Thoracic aorta (tissue), 2 donors: ENCODE measurements around the gene TESK2. TPM values are rescaled to one million over a fixed set of nuclear protein-coding genes. Genes with fewer than 3 reads are reported as not detected.

Experiments used
- ATAC-seq: fragments of 150-250 bp; one replicate; pipeline ENCODE4 v1.8.0; 2017; ENCODE audit warnings: low read depth; ENCODE audit not compliant: insufficient number of reproducible peaks, low FRiP score
- DNase-seq: peaks from one replicate; pipeline ENCODE4 v3.0.0-alpha.2; 2020; ENCODE audit warnings: low spot score
- H3K27ac ChIP-seq, 2 donors: fragments of 200-600 bp; sonication (generic); 1 replicate in 1 of 2; 2 replicates in 1 of 2; pipeline ENCODE4 v1.5.1; 2016; ENCODE audit warnings: mild to moderate bottlenecking in 2 of 2, moderate library complexity in 2 of 2
- H3K27me3 ChIP-seq: fragments of 200-600 bp; sonication (generic); replicated peaks from 2 replicates; pipeline ENCODE4 v1.6.0; 2016; ENCODE audit warnings: mild to moderate bottlenecking; ENCODE audit not compliant: insufficient read depth
- H3K36me3 ChIP-seq: fragments of 200-600 bp; sonication (generic); one replicate; pipeline ENCODE4 v1.5.1; 2016
- H3K4me1 ChIP-seq, 2 donors: fragments of 200-600 bp; sonication (generic); 1 replicate in 1 of 2; 2 replicates in 1 of 2; pipeline versions ENCODE4 v1.5.1 to v1.6.0; 2016; ENCODE audit warnings: low read depth in 2 of 2, mild to moderate bottlenecking in 1 of 2; ENCODE audit not compliant: control insufficient read depth in 1 of 2
- H3K4me3 ChIP-seq: fragments of 200-600 bp; sonication (generic); 2 replicates; pipeline ENCODE4 v1.5.1; 2016; ENCODE audit warnings: mild to moderate bottlenecking
- H3K9me3 ChIP-seq: fragments of 200-600 bp; sonication (generic); 2 replicates; pipeline ENCODE4 v1.5.1; 2016
- total RNA-seq, 2 donors: library from RNA; depleted of rRNA; stranded (reverse); fragments of >200 nt; gene quantifications; one replicate each; pipeline versions ENCODE4 v1.1.0 to v1.2.3, GENCODE V29; 2016
- TF ChIP-seq, protein P1 (sequence below): fragments of 200-600 bp; sonication (generic); IDR thresholded peaks from one replicate; pipeline ENCODE4 v1.5.1; 2019; ENCODE audit warnings: antibody characterized with exemption

Gene TESK2
- total RNA-seq, 2 donors from 2014 or later = 3.5 to 7.6 TPM

DNA sequence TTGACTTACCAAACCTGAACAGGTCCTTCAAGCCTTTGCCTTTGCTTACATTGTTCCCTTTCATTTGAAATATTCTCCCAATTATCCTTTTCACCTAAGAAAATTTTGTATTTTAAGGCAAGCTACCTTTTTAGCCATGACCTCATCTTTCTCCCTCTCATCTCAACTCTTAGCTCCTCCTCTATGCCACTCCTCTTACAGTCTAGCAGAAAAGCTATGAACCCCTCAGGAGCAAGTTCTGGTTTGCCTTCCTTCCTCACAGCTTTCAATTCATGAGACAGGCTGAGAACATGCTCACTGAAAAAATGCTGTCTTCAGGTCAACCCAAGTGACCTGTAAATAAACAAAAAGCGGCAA is 142.4 kb downstream of the TESK2 start:
- TF ChIP-seq, protein P1, sequence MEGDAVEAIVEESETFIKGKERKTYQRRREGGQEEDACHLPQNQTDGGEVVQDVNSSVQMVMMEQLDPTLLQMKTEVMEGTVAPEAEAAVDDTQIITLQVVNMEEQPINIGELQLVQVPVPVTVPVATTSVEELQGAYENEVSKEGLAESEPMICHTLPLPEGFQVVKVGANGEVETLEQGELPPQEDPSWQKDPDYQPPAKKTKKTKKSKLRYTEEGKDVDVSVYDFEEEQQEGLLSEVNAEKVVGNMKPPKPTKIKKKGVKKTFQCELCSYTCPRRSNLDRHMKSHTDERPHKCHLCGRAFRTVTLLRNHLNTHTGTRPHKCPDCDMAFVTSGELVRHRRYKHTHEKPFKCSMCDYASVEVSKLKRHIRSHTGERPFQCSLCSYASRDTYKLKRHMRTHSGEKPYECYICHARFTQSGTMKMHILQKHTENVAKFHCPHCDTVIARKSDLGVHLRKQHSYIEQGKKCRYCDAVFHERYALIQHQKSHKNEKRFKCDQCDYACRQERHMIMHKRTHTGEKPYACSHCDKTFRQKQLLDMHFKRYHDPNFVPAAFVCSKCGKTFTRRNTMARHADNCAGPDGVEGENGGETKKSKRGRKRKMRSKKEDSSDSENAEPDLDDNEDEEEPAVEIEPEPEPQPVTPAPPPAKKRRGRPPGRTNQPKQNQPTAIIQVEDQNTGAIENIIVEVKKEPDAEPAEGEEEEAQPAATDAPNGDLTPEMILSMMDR = no peak
- Histone ChIP-seq H3K27me3 (no peaks in the 10 kb centered on the region), H3K27ac (peak overlapping the region; percentile 24 to 56), H3K4me1 (peaks cover 9 to 21% of the 10 kb centered on the region in 2 donors), H3K9me3 (no peaks in the 10 kb centered on the region), H3K36me3 (peaks cover 8% of the 10 kb centered on the region), H3K4me3 (no peak overlapping the region)
- ATAC-seq (no peak), DNase-seq (no peak)

DNA sequence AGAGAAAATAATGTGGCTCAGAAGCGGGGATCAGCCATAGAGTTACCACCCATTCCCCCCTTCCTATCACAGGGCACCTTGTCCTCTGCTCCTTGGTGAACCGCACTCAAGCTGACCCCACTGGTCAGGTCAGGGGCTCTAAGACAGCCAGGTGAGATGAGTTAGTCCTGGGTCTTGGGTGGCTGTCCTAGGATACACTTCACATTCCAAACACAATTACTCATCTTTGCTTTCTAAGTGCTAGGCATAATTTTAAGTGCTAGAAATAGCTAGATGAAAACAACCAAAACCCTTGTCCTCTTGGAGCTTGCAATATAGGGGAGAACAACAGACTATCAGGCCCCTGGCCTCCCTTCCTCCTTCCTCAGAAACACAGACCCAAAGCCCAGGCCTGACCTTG is 142.9 kb downstream of the TESK2 start:
- Histone ChIP-seq H3K27me3 (no peaks in the 10 kb centered on the region), H3K4me1 (peaks cover 9 to 21% of the 10 kb centered on the region in 2 donors), H3K36me3 (peaks cover 11% of the 10 kb centered on the region), H3K9me3 (no peaks in the 10 kb centered on the region), H3K4me3 (no peak overlapping the region), H3K27ac (peak overlapping the region; percentile 24 to 56)
- TF ChIP-seq, protein P1 = no peak
- ATAC-seq (no peak), DNase-seq (no peak)

DNA sequence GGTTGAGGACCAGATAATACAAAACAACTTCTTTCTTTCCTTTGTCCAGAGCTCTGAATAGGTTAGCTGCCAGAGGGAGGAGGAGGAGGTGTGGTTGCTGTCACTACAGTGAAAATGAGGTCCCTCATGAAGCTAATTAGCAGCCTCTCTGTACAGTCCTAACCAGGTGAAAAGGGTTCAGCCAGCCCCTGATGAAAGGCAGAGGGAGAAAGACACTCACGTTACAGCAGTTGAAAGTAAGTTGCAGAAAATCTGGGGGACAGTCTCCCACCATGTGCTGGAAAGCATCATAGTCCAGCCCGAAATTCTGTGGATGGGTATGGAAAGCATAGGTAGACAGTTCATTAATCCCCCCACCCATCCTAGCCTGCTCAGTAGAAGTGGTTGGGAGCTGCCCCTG is 144.5 kb downstream of the TESK2 start:
- DNase-seq (no peak), ATAC-seq (no peak)
- TF ChIP-seq, protein P1 = no peak
- Histone ChIP-seq H3K4me1 (peaks cover 14 to 28% of the 10 kb centered on the region in 2 donors), H3K36me3 (peaks cover 24% of the 10 kb centered on the region), H3K27ac (no peak overlapping the region), H3K9me3 (no peaks in the 10 kb centered on the region), H3K4me3 (no peak overlapping the region), H3K27me3 (no peaks in the 10 kb centered on the region)

DNA sequence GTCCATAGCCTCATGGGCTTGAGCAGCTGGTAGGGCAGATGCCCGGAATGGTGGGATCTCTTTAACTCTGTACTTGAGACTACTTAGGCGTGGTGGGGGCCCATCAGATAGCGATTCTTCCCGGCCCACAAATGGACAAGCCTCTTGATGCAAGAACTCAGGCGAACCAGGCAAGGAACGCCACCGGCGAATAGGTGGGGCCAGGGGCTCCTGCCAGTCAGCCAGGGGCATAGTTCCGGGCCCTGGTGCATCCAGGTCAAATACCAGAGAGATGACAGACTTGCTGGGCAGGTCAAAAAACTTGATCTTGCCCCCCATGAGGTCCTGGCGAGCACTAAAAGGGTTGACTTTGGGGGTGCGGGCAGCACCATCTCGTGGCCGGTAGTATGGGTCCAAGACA is 145.9 kb downstream of the TESK2 start:
- peaks cover 22 to 39% of the 10 kb centered on the region in 2 donors for H3K4me1 ChIP-seq
- DNase-seq = no peak
- H3K4me3 ChIP-seq = no peak overlapping the region
- H3K9me3 ChIP-seq = no peaks in the 10 kb centered on the region
- H3K27me3 ChIP-seq = no peaks in the 10 kb centered on the region
- no peak overlapping the region for H3K27ac ChIP-seq
- TF ChIP-seq, protein P1 = no peak
- ATAC-seq = no peak
- peaks cover 24% of the 10 kb centered on the region for H3K36me3 ChIP-seq

DNA sequence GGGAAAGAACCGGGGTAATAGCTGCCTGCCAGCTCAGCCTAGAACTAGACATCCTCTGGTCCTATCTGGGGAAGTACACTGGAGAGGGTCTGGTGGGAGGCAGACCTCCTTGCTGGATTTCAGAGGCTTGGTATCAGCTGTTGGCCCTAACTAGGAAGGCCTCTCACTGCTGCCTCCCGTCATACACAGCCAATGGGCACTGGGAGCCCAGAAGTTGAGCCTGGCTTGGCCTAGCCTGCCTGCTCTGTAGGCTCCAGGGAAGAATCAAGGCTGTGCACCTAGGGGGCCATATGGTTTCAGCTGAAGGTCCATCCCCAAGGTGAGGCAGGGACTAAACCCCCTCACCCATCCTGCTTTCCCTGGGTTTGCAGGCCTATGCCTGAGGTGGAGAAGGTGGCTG is 146.5 kb downstream of the TESK2 start:
- ATAC-seq (no peak), DNase-seq (no peak)
- TF ChIP-seq, protein P1 = no peak
- Histone ChIP-seq H3K36me3 (peaks cover 24% of the 10 kb centered on the region), H3K4me3 (no peak overlapping the region), H3K4me1 (peaks cover 22 to 38% of the 10 kb centered on the region in 2 donors), H3K27me3 (no peaks in the 10 kb centered on the region), H3K9me3 (no peaks in the 10 kb centered on the region), H3K27ac (no peak overlapping the region)
